ENCODE data around the gene ESR1.

GRCh38 chr6:151881231-151881630 lies 73.7 kb downstream of the ESR1 start:
- TF ChIP-seq, protein P1, sequence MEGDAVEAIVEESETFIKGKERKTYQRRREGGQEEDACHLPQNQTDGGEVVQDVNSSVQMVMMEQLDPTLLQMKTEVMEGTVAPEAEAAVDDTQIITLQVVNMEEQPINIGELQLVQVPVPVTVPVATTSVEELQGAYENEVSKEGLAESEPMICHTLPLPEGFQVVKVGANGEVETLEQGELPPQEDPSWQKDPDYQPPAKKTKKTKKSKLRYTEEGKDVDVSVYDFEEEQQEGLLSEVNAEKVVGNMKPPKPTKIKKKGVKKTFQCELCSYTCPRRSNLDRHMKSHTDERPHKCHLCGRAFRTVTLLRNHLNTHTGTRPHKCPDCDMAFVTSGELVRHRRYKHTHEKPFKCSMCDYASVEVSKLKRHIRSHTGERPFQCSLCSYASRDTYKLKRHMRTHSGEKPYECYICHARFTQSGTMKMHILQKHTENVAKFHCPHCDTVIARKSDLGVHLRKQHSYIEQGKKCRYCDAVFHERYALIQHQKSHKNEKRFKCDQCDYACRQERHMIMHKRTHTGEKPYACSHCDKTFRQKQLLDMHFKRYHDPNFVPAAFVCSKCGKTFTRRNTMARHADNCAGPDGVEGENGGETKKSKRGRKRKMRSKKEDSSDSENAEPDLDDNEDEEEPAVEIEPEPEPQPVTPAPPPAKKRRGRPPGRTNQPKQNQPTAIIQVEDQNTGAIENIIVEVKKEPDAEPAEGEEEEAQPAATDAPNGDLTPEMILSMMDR (IDR thresholded peaks at IDR 0.05; ENCODE audit: insufficient read depth, low read depth, low read length), result no peak
- no peak for TF ChIP-seq EZH2 (IDR thresholded peaks at IDR 0.05; ENCODE audit: insufficient read depth, low read length)
